Stimulated activated CD4-positive, alpha-beta T cell treated with anti-CD3 and anti-CD28 coated beads, Interleukin-4, amount 100 ng/mL, for 4 hours (primary cell): ENCODE results near the gene PNMA8C.
"Not testable (repeated sequence)": the region's sequence is repeated elsewhere in the genome, so short reads cannot be mapped to it uniquely, and the experiment has no call there.

ENCODE experiments used
- DNase-seq, 2 experiments: peaks; one replicate each; pipeline ENCODE4 v3.0.0-alpha.2; 2020

The PNMA8C gene

DNA sequence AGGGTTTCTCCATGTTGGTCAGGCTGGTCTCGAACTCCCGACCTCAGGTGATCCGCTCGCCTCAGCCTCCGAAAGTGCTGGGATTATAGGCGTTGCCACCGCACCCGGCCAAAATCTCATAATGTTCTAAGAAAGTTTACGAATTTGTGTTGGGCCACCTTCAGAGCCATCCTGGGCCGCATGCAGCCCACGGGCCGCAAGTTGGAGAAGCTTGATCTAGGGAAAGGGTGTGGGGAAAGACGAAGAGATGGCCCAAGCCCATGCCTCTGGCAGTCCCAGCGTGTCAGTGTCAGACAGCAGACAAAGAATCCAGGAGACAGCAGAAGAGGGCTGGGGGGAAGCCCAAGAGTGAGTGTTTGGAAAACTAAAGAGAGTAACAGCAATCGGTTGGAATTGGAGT, 17.3 kb upstream of the PNMA8C start:
- DNase-seq, result no peak

DNA sequence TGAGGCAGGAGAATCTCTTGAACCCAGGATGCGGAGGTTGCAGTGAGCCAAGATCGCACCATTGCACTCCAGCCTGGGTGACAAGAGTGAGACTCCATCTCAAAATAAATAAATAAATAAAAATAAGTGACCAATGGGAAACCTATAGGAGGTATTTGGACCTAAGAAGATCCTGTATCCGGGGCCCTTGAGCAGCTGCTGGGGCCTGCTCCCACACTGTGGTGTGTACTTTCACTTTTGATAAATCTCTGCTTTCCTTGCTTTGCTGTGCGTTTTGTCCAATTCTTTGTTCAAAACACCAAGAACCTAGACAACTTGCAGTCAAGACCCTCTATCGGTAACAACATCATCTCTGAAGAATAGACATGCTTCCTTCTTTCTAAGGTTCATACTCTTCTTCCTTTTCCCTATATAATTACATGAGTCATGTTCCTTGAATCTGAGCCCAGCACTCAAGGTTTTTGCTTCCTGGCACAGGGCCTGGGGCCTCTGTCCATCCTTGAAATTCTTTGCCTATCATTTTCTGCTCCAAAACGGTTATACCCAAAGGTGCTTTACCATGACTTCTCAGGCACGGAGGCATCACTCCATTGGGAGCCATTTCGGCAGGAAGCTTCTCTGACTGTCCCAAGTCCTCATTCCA, 14.2 kb upstream of the PNMA8C start:
- DNase-seq, result no peak

DNA sequence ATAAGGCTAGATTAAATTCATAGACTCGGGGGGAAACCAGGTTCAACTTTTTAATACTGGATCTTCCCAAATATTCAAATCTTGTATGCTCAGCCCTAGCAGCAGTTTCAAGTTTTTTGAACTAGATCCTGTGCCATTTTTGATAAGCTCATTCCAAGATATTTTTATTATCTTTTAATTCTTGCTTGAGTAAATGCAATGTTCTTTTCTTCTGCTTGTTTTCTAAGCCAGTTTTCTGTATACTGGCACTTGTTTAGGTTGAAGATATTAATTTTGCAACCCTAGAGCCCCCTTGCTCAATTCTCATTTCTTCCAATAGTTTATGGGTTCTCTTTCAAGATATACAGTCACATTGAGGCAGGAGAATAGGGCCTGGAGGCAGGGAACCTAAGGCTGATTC, 13.1 kb upstream of the PNMA8C start:
- no peak for DNase-seq

DNA sequence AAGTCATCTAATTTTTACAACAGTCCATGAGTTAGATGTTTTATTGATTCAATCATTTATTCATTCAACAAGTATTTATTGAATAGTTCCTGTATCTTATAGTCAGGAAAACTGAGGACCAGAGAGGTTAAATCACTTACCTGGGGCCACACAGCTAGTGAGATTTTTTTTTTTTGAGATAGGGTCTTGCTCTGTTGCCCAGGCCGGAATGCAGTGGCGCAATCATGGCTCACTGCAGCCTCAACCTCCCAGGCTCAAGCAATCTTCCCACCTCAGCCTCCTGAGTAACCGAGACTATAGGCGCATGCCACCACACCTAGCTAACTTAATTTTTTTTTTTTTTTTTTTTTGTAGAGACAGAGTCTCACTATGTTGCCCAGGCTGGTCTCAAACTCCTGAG, 7.0 kb upstream of the PNMA8C start:
- DNase-seq, result not testable (repeated sequence)

DNA sequence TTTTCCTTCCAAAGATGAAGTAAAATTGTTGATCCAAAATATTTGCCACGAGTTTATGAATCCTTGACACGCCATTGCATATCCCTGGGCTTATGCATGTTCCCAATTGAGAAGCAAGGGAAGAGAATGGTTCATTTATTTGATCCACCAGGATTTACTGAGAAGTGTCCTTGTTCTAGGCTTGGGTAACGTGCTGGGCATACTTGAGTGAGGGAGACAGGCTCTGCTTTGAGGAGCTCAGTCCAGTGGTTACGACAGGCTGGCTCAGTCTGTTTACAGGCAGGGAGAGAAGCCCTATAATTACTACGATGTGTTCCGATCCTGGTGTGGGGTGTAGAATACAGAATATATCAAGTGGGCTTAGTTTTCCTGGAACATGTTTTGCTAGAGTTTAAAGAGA, 6.3 kb upstream of the PNMA8C start:
- no peak for DNase-seq

DNA sequence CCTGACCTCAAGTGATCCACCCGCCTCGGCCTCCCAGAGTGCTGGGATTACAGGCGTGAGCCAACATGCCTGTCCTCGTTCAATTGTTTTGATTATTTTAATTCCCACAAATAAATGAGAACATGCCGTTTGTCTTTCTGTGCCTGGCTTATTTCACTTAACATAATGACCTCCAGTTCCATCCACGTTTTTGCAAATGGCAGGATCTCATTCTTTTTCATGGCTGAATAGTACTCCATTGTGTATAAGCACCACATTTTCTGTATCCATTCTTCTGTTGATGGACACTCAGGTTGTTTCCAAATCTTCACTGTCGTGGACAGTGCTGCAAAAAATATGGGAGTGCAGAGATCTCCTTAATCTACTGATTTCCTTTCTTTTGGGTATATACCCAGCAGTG, 4.7 kb upstream of the PNMA8C start:
- DNase-seq, result not testable (repeated sequence)

DNA sequence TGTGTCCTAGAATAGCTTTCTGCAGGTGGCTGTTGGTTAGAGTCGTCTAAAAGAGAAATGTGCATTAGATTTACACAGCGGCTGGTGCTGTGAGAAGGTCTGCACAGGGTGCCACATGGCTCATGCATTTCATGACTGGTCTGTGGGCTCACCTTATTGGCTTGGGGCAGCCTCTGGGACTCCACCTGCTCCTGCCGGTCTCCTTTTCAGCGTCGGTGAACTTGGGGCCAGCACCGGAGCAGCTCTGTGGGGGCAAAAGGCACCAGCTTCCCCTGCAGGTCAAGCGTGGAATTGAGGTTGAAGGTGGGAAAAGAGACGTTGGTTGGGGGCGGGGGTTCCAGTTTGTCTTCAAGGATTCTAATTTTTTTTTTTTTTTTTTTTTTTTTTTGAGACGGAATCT, 3.1 kb upstream of the PNMA8C start:
- no peak for DNase-seq

DNA sequence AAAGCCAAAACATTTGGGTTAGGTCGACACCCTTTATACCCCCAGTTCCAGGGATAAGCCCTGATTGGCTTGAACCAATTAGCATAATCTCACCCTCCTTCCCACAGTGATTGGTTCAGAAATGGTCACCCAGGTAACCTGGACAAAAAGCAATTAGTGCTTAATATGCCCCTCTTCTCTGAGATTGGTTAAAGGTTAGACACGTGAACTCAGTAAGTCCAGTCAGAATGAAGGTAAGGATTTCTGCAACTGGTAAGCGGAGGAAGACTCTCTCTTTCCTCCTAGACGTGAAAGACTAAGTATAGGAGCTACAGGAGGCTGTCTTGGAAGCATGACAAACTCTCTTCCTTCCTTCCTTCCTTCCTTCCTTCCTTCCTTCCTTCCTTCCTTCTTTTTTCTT, 1.3 kb upstream of the PNMA8C start:
- DNase-seq, result no peak

DNA sequence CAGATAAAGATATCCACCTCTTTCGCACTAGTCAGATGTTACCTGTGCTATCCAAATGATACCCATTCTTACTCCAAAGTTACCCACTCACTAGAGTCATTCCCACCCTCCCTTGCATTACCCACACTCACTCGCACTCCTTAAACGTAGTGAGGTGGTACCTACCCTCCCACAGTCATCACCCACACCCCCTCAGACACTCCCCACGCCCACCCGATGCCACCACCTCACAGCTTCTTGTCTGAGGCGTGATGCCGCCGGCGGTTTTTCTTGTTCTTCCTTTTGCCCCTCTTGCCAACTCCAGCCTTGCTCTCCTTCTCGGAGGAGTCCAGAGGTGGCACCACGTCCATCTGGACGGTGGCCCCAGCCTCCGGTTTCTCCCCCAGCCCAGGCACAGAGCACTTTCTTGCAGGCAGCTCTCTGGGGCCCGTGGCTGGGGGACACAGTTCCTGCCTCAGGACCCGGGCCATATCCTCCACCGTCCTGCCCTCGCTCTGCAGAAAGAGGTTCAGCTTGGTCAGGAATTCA, 1.2 kb downstream of the PNMA8C start:
- no peak for DNase-seq

DNA sequence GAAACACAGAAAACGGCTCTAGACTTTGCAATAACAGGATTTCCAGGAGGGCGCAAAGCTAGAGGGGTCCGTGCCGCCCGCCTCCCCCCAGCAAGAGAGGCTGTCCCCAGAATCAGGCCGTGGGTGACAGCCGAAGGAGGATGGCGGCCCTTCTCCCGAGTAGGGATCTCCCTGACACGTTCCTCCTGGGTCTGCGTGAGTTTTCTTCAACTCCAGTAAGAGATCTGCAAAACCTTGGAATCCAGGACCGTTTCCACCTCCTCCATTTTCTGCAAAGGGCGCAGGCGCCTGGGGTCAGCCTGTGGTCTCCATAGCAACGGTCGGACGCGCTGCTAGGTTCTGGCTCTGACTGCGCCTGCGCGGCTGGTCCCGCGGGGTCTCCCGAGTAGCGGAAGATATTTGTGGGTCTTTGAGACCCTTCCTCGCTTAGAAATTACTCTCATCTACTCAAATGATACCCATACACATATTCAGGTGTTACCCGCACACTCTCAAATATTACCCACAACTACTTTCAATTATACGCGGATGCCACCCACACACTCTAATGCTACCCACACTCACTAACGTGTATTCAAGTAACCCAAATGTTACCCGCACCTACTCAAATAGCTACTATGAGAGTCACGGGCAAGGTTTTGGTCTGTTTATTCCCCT, 2.1 kb downstream of the PNMA8C start:
- DNase-seq, result no peak

DNA sequence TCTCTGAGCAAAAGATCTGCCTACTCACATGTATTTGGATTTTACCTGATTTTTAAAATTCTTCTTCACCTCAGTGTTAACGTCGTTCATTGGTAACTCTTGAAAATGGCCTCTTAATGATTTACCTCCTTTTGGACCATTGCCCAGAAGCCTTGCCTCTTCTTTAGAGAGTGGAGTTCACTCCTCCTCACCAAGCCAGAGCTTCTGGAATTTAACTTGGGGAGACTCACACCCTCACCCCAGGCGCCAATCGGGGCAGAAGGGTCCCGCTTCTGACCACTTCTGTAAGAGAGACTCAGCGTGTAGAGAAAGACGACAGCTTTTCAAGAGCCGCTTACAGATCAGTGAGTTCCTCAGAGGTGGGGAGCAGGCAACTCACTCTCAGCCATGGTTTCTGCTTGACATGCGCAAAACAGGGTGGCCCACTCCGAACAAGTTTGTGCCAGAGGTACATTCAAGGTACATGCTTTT, 2.7 kb downstream of the PNMA8C start:
- no peak for DNase-seq

DNA sequence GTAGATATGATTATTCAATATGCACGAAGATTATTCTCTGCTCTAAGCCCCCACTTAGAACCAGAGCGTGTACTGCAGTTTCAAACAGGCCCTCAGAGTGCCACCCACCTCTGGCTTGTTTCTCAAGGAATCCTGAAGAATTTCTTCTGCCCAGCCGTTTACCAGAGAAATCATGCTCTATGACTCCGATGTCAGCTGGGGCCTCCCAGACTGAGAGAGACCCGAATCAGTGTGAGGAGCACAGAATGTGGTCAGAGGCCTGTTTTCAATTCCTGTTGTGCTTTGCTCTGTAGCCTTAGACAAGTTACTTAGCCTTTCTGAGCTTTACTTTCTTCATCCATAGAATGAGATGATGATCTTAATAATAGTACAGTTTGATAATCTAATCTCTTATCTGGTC, 5.5 kb downstream of the PNMA8C start:
- no peak for DNase-seq

DNA sequence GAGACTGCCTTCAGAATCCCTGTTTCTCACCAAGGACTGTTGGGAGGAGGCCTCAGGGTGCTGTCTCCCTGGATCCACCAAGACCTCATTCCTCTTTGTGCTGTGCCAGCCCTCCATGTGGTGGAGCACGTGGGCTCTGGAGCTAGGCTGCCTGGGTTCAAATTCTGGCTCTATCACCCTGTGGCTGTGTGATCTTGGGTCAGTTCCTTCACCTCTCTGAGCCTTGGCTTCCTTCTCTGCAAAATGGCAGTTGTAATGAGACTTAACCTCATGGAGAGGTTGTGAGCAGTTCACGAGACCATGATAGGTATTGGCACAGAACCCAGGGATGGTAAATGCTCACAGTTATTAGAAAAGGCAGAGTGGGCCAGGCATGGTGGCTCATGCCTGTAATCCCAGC, 6.4 kb downstream of the PNMA8C start:
- DNase-seq, result no peak

DNA sequence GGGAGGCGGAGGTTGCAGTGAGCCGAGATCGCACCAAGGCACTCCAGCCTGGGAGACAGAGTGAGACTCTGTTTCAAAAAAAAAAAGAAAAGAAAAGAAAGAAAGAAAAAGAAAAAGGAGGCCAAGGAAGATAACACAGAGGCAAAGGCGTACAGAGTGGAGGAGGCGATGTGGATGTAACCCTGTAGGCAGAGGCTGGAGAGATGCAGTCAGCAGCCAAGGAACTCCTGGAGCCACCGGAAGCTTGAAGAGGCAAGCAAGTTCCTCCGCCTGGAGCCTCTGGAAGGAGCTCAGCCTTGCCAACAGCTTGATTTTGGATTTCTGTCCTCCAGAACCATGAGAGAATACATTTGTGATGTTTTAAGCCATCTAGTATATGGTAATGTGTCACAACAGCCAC, 8.7 kb downstream of the PNMA8C start:
- DNase-seq, result no peak

DNA sequence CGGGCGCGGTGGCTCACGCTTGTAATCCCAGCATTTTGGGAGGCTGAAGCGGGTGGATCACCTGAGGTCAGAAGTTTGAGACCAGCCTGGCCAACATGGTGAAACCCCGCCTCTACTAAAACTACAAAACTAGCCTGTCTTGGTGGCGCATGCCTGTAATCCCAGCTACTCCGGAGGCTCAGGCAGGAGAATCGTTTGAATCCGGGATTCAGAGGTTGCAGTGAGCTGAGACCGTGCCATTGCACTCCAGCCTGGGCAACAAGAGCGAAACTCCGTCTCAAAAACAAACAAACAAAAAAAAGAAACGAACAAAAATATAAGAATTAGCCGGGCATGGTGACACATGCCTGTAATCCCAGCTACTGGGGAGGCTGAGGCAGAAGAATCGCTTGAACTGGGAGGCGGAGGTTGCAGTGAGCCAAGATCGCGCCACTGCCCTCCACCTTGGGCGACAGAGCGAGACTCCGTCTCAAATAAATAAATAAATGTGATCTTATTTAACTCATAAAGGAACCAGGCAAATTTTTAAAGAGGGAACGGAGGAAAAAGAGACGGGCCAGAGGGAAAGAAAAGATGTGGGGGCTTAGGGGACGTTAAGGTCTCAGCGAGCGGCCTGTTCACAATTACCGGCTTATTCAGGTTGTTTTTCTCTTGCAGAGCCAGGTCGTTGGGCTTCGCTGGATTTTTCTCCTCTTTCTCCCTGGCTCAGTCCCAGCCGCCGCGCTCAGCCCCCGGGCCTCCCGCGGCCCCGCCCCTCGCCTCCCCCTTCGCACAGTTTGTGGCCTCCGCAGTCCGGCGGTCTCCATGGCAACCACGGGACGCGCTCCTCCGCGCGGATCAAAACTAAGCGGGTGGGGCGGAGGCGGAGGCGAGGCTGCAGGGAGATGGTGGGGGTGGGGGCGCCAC, 12.7 kb downstream of the PNMA8C start:
- peak in 1 of 2 experiments; percentile 36 for DNase-seq

DNA sequence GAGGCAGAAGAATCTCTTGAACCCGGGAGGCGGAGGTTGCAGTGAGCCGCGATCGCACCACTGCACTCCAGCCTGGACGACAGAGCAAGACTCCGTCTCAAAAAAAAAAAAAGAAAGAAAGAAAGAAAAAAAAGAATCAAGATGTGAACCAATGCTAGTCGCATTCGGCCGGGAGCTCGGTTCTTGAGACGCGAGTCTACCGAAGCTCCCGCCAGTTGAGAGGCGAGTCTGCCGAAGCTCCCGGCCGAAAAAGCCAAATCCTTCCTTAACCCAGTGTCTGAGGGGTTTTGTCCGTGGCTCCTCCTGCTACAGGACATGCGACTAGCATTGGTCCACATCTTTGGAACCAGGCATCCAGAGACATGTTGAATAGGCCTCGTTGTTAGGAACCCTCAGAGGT, 13.8 kb downstream of the PNMA8C start:
- DNase-seq, result not testable (repeated sequence)

DNA sequence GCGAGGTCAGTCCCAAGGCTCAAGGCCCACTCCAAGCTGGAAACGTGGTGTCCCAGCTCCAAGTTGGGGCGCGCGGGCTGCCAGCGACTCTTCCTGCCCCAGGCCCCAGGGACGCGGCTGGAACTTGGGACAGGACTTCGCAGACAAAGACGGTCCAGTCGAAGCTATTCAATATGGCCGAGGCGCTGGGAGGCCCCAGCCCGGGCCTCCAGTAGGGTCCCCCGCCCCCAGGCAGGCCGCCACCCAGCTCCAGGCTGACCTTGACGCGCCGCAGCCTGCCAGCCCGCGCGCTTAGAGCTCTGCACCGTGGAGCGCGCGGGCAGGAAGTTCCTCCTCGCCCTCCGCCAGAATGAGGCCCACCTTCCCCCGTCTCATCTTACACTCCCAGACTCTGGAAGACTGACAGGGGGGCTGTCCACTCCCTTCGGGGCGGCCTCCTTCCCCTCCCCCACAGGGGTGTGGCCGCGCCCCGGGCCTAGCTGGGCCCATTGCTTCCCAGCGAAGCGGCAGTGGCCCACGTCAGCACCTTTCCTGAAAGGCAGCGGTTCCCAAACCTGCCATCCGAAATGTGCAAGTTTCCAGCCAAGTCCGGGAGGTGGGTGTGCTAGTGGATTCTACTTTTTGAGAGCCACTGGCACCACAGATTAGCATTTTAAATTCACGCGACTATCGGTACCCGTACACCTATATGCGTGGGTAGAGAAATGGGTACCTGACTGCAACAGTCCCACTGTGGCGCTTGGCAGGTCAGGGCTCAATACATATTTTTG, 15.3 kb downstream of the PNMA8C start, which contains the start of gene CCDC8:
CCDC8 (minus strand) TSS at position 303 of the 770 bp plus-strand sequence. CDS start 754 bp downstream, outside the sequence.
- no peak for DNase-seq

DNA sequence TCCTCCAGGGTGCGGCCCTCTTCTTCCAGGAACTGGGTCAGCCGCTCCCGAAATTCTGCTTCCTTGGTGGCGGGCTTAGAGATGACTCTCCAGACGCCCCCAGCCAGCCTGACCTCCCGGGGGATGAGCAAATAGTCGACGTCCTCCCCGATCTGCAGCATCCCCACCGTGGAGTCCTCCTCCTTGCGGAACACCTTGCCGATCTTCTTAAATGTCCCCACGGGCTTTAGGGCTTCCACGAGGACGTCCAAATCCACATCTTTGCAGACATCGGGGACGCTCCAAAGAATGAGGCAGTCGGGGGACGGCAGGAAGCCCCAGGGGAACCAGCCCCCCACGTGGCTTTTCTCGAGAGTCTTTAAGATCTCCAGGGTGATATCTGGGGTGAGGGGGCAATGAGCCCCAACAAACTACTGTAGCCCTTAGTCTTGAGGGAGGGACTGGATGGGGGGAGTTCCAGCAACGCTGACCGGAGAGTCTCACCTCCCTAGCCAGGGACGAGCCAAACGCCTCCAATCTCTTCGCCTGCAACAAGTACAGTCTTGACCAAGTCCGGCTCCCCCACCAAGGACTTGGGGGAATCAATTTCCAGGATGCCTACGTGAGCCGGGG, 16.0 kb downstream of the PNMA8C start:
- no peak for DNase-seq

DNA sequence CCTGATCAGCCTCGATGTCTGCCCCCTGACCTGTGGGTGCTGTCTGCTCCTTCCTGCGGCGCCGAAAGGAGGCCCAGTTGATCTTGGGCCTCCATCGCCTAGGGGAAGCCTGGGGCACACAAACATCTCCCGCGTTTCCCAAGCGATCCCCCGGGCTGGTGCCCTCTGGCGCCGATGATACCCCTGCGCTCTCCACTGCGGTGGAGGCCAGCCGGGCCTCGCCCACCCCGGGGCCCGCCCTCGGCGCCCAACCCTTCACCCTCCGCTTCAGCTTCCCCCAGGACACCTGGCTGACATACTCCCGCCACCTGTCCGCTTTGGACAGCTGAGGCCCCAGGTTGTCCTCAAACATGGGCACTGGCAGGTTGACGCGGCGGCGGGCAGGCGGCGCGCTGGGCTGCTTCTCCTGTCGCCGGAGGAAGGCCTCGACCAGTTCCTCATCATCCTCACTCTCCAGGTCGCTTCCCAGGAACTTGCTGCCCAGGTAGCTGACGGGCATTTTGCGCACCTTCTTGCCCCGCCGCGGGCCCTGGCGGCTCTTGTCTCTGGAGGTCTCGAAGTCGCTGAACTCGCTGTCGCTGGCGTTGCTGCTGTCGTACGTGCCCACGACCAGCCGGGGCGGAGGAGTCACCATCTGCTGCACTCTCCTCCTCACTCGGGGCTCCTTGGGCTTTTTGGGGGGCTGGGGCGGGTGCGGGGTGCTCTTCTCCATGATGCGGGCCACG, 16.6 kb downstream of the PNMA8C start:
- no peak for DNase-seq

DNA sequence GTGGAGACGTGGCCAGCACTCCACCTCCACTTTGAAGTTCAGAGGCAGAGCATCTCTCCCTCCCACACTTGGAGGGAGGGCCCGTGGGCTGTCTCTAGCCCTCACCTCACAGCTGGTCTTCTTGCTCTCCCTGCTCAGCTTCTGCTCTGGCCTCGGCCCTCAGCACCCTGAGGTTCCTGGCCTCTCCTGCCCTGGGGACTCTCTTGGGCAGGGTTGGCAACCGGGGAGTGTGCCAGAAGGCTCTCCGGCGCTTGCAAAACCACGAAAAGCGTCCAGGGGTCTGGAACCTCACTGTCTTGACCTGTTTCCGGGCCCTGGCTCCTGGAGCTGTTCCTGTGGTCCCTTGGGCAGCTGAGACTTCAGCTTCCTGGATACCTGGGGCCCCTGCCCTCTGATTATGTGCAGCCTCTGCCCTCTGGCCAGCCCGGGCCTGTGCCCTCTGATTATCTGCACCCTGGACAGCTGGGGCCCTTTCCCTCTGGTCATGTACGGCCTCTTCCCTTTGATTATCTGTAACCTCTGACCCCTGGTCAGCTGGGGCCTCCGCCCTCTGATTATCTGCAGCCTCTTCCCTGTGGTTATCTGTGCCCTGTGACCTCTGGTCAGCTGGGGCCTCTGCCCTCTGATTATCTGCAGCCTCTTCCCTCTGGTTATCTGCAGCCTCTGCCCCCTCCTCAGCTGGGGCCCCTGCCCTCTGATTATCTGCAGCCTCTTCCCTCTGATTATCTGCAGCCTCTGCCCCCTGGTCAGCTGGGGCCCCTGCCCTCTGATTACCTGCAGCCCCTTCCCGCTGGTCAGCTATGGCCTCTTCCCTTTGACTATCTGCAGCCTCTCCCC, 17.4 kb downstream of the PNMA8C start:
- DNase-seq, result no peak
